ENCODE measurements around the gene C10orf105. TPM values are rescaled to one million over a fixed set of nuclear protein-coding genes. Genes with fewer than 3 reads are reported as not detected.

C10orf105 gene
- total RNA-seq, 3 donors from 2014 or later (not counting 1 experiment from before 2014, with no cell fraction given), result 0.14 to 0.52 (median 0.40) TPM

DNA sequence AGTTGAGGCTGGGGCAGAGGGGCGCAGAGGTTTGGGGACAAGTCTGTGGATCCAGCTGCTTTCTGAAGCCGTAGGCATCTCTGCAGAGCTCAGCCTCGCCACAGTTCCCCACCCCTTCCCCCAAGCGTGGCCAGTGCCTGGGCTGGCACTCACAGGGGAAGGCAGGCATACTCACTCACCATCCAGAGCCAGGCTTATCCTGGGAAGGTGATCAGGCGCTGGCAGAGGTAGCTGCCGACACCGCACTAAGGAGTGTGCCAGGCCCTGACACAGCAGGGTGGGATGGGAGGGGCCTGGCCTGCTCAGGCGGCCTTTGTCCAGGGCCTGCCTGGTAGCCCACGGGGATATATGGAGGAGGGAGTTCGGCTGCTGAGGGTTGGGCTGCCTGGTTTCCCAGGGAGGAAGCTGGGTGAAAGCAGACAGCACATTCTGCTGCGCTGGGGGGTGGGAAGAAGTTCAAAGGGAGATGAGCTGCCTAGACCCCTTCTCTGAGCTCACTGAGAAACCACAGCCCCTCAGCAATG, 37.9 kb upstream of the C10orf105 start:
- TF ChIP-seq, protein P1, sequence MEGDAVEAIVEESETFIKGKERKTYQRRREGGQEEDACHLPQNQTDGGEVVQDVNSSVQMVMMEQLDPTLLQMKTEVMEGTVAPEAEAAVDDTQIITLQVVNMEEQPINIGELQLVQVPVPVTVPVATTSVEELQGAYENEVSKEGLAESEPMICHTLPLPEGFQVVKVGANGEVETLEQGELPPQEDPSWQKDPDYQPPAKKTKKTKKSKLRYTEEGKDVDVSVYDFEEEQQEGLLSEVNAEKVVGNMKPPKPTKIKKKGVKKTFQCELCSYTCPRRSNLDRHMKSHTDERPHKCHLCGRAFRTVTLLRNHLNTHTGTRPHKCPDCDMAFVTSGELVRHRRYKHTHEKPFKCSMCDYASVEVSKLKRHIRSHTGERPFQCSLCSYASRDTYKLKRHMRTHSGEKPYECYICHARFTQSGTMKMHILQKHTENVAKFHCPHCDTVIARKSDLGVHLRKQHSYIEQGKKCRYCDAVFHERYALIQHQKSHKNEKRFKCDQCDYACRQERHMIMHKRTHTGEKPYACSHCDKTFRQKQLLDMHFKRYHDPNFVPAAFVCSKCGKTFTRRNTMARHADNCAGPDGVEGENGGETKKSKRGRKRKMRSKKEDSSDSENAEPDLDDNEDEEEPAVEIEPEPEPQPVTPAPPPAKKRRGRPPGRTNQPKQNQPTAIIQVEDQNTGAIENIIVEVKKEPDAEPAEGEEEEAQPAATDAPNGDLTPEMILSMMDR (IDR thresholded peaks at IDR 0.05), result no peak
- H3K27me3 Mint-ChIP-seq (ENCODE audit: low read depth in 2 of 2), result no peaks in the 10 kb centered on the region
- no peak overlapping the region for H3K4me3 Mint-ChIP-seq
- WGBS (ENCODE audit: insufficient coverage), result 53% methylated on average over 11 of the region's 11 CpGs
- H3K9me3 ChIP-seq (ENCODE audit: control insufficient read depth, insufficient read depth, low read length), result no peaks in the 10 kb centered on the region
- no peaks in the 10 kb centered on the region for H3K27me3 ChIP-seq (ENCODE audit: control insufficient read depth, insufficient read depth, low read length)
- H3K4me1 Mint-ChIP-seq, result peaks cover 47 to 71% of the 10 kb centered on the region in 2 donors
- H3K27ac ChIP-seq (ENCODE audit: low read length), result peak overlapping the region; percentile 42
- H3K4me1 ChIP-seq (ENCODE audit: control insufficient read depth, insufficient read depth, low read length), result peaks cover 87% of the 10 kb centered on the region
- no peak overlapping the region for H3K4me3 ChIP-seq (ENCODE audit: low read length)
- H3K9me3 Mint-ChIP-seq, result no peaks in the 10 kb centered on the region
- ATAC-seq (no peak), DNase-seq (peak in 1 of 2 donors; percentile 50)
- H3K36me3 ChIP-seq (ENCODE audit: control insufficient read depth, insufficient read depth, low read length), result peaks cover 86% of the 10 kb centered on the region
- H3K27ac Mint-ChIP-seq, result peak overlapping the region; percentile 52 to 58
- intact Hi-C loops (cut with micrococcal nuclease), result no loop called here
- H3K36me3 Mint-ChIP-seq, result peaks cover 9% of the 10 kb centered on the region

DNA sequence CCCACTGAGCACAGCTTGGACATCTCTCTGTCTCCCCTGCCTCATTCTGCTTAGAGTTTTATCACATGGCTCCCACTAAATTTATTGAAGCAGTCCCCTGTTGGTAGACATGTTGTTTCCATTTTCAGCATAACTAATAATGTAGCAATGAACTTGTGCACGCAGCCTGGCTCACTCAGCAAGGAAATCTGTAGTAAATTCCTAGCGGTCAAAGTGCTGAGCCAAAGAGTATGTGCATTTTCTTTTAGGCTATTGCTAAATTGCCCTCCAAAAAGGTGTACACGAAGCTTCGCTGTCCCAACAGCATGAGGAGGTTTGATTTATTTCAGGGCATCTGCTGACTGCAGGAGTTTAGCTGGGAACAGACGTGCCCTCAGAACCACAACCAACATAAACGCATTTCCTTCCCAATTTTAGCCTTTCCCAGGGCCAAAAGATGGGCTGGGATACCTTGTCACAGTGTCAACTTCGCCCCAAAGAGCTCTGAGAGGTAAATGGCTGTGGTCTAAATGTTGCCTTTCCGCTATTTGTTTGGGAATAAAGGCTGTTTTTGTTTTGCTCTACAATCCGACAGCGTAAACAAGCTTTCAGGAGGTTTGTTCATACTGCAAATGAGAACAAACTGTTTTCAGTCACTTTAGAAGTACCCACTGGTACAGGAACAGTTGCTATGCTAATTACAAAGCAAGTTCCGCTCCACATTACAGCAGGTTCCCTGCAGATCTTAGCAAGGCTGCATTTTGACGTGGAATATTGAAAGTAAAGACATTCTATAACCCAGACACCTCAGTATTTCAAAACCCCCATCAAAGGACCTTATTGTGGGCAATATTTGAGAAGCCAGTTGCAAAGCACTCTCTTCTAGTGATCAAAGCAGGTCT, 37.0 kb upstream of the C10orf105 start:
- Histone ChIP-seq H3K27ac (ENCODE audit: low read length) (peak overlapping the region; percentile 42), H3K9me3 (ENCODE audit: control insufficient read depth, insufficient read depth, low read length) (no peaks in the 10 kb centered on the region), H3K4me3 (ENCODE audit: low read length) (no peak overlapping the region), H3K4me1 (ENCODE audit: control insufficient read depth, insufficient read depth, low read length) (peaks cover 87% of the 10 kb centered on the region), H3K36me3 (ENCODE audit: control insufficient read depth, insufficient read depth, low read length) (peaks cover 87% of the 10 kb centered on the region), H3K27me3 (ENCODE audit: control insufficient read depth, insufficient read depth, low read length) (no peaks in the 10 kb centered on the region)
- H3K9me3 Mint-ChIP-seq, result no peaks in the 10 kb centered on the region
- intact Hi-C loops (cut with micrococcal nuclease), result no loop called here
- peaks cover 47 to 71% of the 10 kb centered on the region in 2 donors for H3K4me1 Mint-ChIP-seq
- H3K4me3 Mint-ChIP-seq, result peak overlapping the region; percentile 28
- 45% methylated on average over 12 of the region's 12 CpGs for WGBS (ENCODE audit: insufficient coverage)
- no peaks in the 10 kb centered on the region for H3K27me3 Mint-ChIP-seq (ENCODE audit: low read depth in 2 of 2)
- TF ChIP-seq, protein P1 (IDR thresholded peaks at IDR 0.05), result no peak
- DNase-seq (peak in 1 of 2 donors; percentile 75), ATAC-seq (no peak)
- peak overlapping the region; percentile 52 to 58 for H3K27ac Mint-ChIP-seq
- H3K36me3 Mint-ChIP-seq, result peaks cover 9% of the 10 kb centered on the region

DNA sequence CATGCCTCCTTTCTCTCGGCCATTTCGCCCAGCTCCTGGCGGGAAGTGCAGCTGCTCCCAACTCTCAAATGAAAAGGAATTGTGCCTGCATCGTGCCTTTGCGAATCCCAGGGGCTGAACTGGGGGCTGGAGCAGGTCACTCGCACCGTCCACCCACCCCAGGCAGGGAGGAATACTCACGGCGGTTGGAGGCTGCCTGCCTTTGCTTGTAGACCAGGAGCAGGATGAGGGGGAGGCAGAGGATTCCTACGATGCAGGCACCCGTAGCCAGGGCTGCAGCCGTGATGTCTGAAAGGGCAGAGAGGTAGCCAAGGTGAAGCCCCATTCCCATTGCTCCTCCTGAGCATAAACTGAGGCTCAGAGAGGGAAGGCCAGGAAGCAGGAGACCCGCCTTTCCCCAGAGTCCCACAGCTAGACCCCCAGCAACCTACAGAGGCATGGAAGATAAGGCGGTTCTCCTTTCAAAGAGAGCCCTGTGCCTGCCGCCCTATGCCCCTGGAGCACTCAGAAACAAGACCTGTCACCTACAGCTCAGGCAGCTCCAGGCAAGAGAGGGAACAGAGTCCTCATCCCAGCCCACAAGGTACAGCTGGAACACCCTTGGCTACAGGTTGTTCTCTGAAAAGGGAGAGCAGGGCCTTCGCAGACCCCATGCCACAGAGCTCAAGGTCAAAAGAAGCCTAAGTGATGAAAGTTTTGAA, 35.8 kb upstream of the C10orf105 start:
- Histone ChIP-seq H3K36me3 (ENCODE audit: control insufficient read depth, insufficient read depth, low read length) (peaks cover 85% of the 10 kb centered on the region), H3K27me3 (ENCODE audit: control insufficient read depth, insufficient read depth, low read length) (no peaks in the 10 kb centered on the region), H3K4me3 (ENCODE audit: low read length) (no peak overlapping the region), H3K9me3 (ENCODE audit: control insufficient read depth, insufficient read depth, low read length) (no peaks in the 10 kb centered on the region), H3K27ac (ENCODE audit: low read length) (no peak overlapping the region), H3K4me1 (ENCODE audit: control insufficient read depth, insufficient read depth, low read length) (peaks cover 87% of the 10 kb centered on the region)
- ATAC-seq, result no peak
- Mint-ChIP-seq H3K9me3 (no peaks in the 10 kb centered on the region), H3K27me3 (ENCODE audit: low read depth in 2 of 2) (no peaks in the 10 kb centered on the region), H3K27ac (peak overlapping the region; percentile 46 to 96), H3K36me3 (peaks cover 9% of the 10 kb centered on the region), H3K4me1 (peaks cover 43 to 68% of the 10 kb centered on the region in 2 donors), H3K4me3 (no peak overlapping the region)
- intact Hi-C loops (cut with micrococcal nuclease), result no loop called here
- DNase-seq, result no peak
- TF ChIP-seq, protein P1 (IDR thresholded peaks at IDR 0.05), result no peak
- WGBS (ENCODE audit: insufficient coverage), result 94% methylated on average over 16 of the region's 16 CpGs

All from natural killer cell (primary cell).